PC-3 (cell line): ENCODE results near the gene GSK3B.

Experiments
- CTCF ChIP-seq: fragments of 300-600 bp; sonication (generic); conservative IDR thresholded peaks from 2 replicates; pipeline ENCODE4 v1.5.1; 2017; ENCODE audit warnings: antibody characterized with exemption, low read depth, mild to moderate bottlenecking, low read length
- EZH2 ChIP-seq: fragments of 300-600 bp; sonication (generic); IDR thresholded peaks from one replicate; pipeline ENCODE4 v1.6.1; 2017; ENCODE audit warnings: antibody characterized with exemption, mild to moderate bottlenecking, low read length; ENCODE audit not compliant: unreplicated experiment

GRCh38 chr3:120028271-120029047 is 65.8 kb downstream of the GSK3B start:
- TF ChIP-seq EZH2 (no peak), CTCF (no peak)
